ENCODE results near the gene DEPDC7.

- TF ChIP-seq CTCF (IDR thresholded peaks at IDR 0.05) (no peak), POLR2A (IDR thresholded peaks at IDR 0.05) (no peak), EP300 (IDR thresholded peaks at IDR 0.05) (no peak), POLR2AphosphoS5 (IDR thresholded peaks at IDR 0.05) (no peak)
These were observed 15.5 kb upstream of the DEPDC7 start for GRCh38 chr11:33000181-33000580.

Measured in upper lobe of left lung (tissue), 4 donors.